BLaER1 treated with 17β-estradiol and CSF1 and Interleukin-3, amounts not matched to agents 10 nM and 100 nM (cell line): Measurements from ENCODE around the gene MUC20.
A peak's percentile ranks its signal among the peaks of the same experiment; 100 is the strongest.
"Not testable (repeated sequence)": the region's sequence is repeated elsewhere in the genome, so short reads cannot be mapped to it uniquely, and the experiment has no call there.

Experiments used
- H3K27ac ChIP-seq, 11 experiments: shearing (Covaris generic); formaldehyde crosslinking; 2 replicates each; pipeline ENCODE4 v1.8.1; 2022
- H3K27me3 ChIP-seq, 11 experiments: shearing (Covaris generic); formaldehyde crosslinking; 2 replicates each; pipeline ENCODE4 v1.8.1; 2022
- H3K36me3 ChIP-seq, 11 experiments: shearing (Covaris generic); formaldehyde crosslinking; 2 replicates each; pipeline ENCODE4 v1.8.1; 2022
- H3K4me1 ChIP-seq, 10 experiments: shearing (Covaris generic); formaldehyde crosslinking; 2 replicates each; pipeline ENCODE4 v1.8.1; 2022
- H3K4me2 ChIP-seq, 11 experiments: shearing (Covaris generic); formaldehyde crosslinking; 2 replicates each; pipeline ENCODE4 v1.8.1; 2022
- H3K4me3 ChIP-seq, 10 experiments: shearing (Covaris generic); formaldehyde crosslinking; 2 replicates each; pipeline ENCODE4 v1.8.1; 2022
- H3K9ac ChIP-seq, 11 experiments: shearing (Covaris generic); formaldehyde crosslinking; 2 replicates each; pipeline ENCODE4 v1.8.1; 2022
- H3K9me3 ChIP-seq, 11 experiments: shearing (Covaris generic); formaldehyde crosslinking; replicated peaks in 1 of 11; 2 replicates each; pipeline ENCODE4 v1.8.1; 2022
- H4K20me1 ChIP-seq, 11 experiments: shearing (Covaris generic); formaldehyde crosslinking; 2 replicates each; pipeline ENCODE4 v1.8.1; 2022
- Cebpa-rat ChIP-seq, 11 experiments: shearing (Covaris generic); IDR thresholded peaks; 2 replicates each; pipeline ENCODE4 v1.8.1; 2022

Gene MUC20

GRCh38 chr3:195693428-195694216 lies 27.2 kb upstream of the MUC20 start:
- Histone ChIP-seq H3K9ac (no peak overlapping the region), H3K4me2 (no peak overlapping the region), H3K27me3 (no peaks in the 10 kb centered on the region), H3K36me3 (peaks cover 70 to 94% (median 83%) of the 10 kb centered on the region in 11 experiments), H3K4me3 (no peak overlapping the region), H4K20me1 (peaks cover 0 to 34% (median 11%) of the 10 kb centered on the region in 11 experiments; a peak in 8 of 22 replicates), H3K4me1 (peaks cover 8 to 21% (median 10%) of the 10 kb centered on the region in 10 experiments; a peak in 18 of 20 replicates), H3K9me3 (peaks cover 0 to 14% (median 4%) of the 10 kb centered on the region in 11 experiments; a peak in 7 of 22 replicates), H3K27ac (no peak overlapping the region)
- no peak for TF ChIP-seq Cebpa-rat (IDR thresholded peaks at IDR 0.05)

GRCh38 chr3:195694217-195695076 lies 26.3 kb upstream of the MUC20 start:
- peaks cover 0 to 34% (median 11%) of the 10 kb centered on the region in 11 experiments; a peak in 8 of 22 replicates for H4K20me1 ChIP-seq
- H3K27ac ChIP-seq, H3K4me2 ChIP-seq, H3K4me3 ChIP-seq, H3K9ac ChIP-seq, H3K27me3 ChIP-seq: not testable (repeated sequence)
- peaks cover 3 to 26% (median 6%) of the 10 kb centered on the region in 10 experiments; a peak in 17 of 20 replicates for H3K4me1 ChIP-seq
- H3K9me3 ChIP-seq: peaks cover 0 to 14% (median 4%) of the 10 kb centered on the region in 11 experiments; a peak in 7 of 22 replicates
- peaks cover 73 to 96% (median 82%) of the 10 kb centered on the region in 11 experiments for H3K36me3 ChIP-seq

- peaks cover 0 to 14% (median 4%) of the 10 kb centered on the region in 11 experiments; a peak in 7 of 22 replicates for H3K9me3 ChIP-seq
- H3K4me3 ChIP-seq: no peak overlapping the region
- H3K36me3 ChIP-seq: peaks cover 56 to 99% (median 70%) of the 10 kb centered on the region in 11 experiments
- no peak for TF ChIP-seq Cebpa-rat (IDR thresholded peaks at IDR 0.05)
- no peak overlapping the region for H3K9ac ChIP-seq
- H3K4me2 ChIP-seq: no peak overlapping the region
- H4K20me1 ChIP-seq: peaks cover 0 to 34% (median 9%) of the 10 kb centered on the region in 11 experiments; a peak in 8 of 22 replicates
- no peak overlapping the region for H3K27ac ChIP-seq
- no peaks in the 10 kb centered on the region for H3K27me3 ChIP-seq
- H3K4me1 ChIP-seq: peaks cover 0 to 32% (median 4%) of the 10 kb centered on the region in 10 experiments; a peak in 10 of 20 replicates
These were observed 24.0 kb upstream of the MUC20 start for GRCh38 chr3:195696632-195697278.

- H3K9ac ChIP-seq: no peak overlapping the region
- peak overlapping the region in 2 of 11 experiments; percentile 2 to 6; a peak in 2 of 22 replicates for H3K27ac ChIP-seq
- H4K20me1 ChIP-seq: peaks cover 0 to 31% (median 0%) of the 10 kb centered on the region in 11 experiments; a peak in 6 of 22 replicates
- peaks cover 0 to 32% (median 4%) of the 10 kb centered on the region in 10 experiments; a peak in 10 of 20 replicates for H3K4me1 ChIP-seq
- H3K4me2 ChIP-seq: peak overlapping the region in 4 of 11 experiments; percentile 6 to 34 (median 12); a peak in 4 of 22 replicates
- H3K27me3 ChIP-seq: no peaks in the 10 kb centered on the region
- TF ChIP-seq Cebpa-rat (IDR thresholded peaks at IDR 0.05): no peak
- H3K36me3 ChIP-seq: peaks cover 46 to 89% (median 60%) of the 10 kb centered on the region in 11 experiments
- no peak overlapping the region for H3K4me3 ChIP-seq
- peaks cover 0 to 14% (median 4%) of the 10 kb centered on the region in 11 experiments; a peak in 7 of 22 replicates for H3K9me3 ChIP-seq
These were observed 23.0 kb upstream of the MUC20 start for GRCh38 chr3:195697582-195698324.

GRCh38 chr3:195698325-195698646 lies 22.5 kb upstream of the MUC20 start:
- Histone ChIP-seq H4K20me1 (peaks cover 0 to 27% (median 0%) of the 10 kb centered on the region in 11 experiments; a peak in 5 of 22 replicates), H3K27me3 (no peaks in the 10 kb centered on the region), H3K4me1 (peaks cover 0 to 32% (median 4%) of the 10 kb centered on the region in 10 experiments; a peak in 10 of 20 replicates), H3K4me2 (0 out of 22 replicates have a peak overlapping the region, but pooled peaks of 2 of the 11 experiments have one; percentile 8 to 34), H3K27ac (peak overlapping the region in 2 of 11 experiments; percentile 2 to 6; a peak in 2 of 22 replicates), H3K9ac (no peak overlapping the region), H3K4me3 (no peak overlapping the region), H3K36me3 (peaks cover 40 to 83% (median 55%) of the 10 kb centered on the region in 11 experiments), H3K9me3 (peaks cover 0 to 14% (median 4%) of the 10 kb centered on the region in 11 experiments; a peak in 7 of 22 replicates)
- no peak for TF ChIP-seq Cebpa-rat (IDR thresholded peaks at IDR 0.05)

- Histone ChIP-seq H3K9me3 (peaks cover 0 to 13% (median 4%) of the 10 kb centered on the region in 11 experiments; a peak in 7 of 22 replicates), H3K36me3 (peaks cover 35 to 78% (median 50%) of the 10 kb centered on the region in 11 experiments), H3K27me3 (no peaks in the 10 kb centered on the region), H3K27ac (peak overlapping the region in 1 of 11 experiments; percentile 6; a peak in 1 of 22 replicates), H3K4me1 (peaks cover 0 to 32% (median 4%) of the 10 kb centered on the region in 10 experiments; a peak in 10 of 20 replicates), H4K20me1 (peaks cover 0 to 27% (median 0%) of the 10 kb centered on the region in 11 experiments; a peak in 5 of 22 replicates), H3K9ac (no peak overlapping the region), H3K4me2 (no peak overlapping the region; a peak in 1 of 22 replicates), H3K4me3 (no peak overlapping the region)
- TF ChIP-seq Cebpa-rat (IDR thresholded peaks at IDR 0.05): no peak
These were observed 22.0 kb upstream of the MUC20 start for GRCh38 chr3:195698647-195699387.

GRCh38 chr3:195699388-195699771 lies 21.4 kb upstream of the MUC20 start:
- Histone ChIP-seq H4K20me1 (peaks cover 0 to 22% (median 0%) of the 10 kb centered on the region in 11 experiments; a peak in 5 of 22 replicates), H3K9me3 (peaks cover 0 to 7% (median 4%) of the 10 kb centered on the region in 11 experiments; a peak in 7 of 22 replicates), H3K27ac (no peak overlapping the region), H3K4me3 (no peak overlapping the region), H3K9ac (no peak overlapping the region), H3K36me3 (peaks cover 29 to 72% (median 44%) of the 10 kb centered on the region in 11 experiments), H3K4me1 (peaks cover 0 to 32% (median 4%) of the 10 kb centered on the region in 10 experiments; a peak in 10 of 20 replicates), H3K27me3 (no peaks in the 10 kb centered on the region), H3K4me2 (no peak overlapping the region; a peak in 1 of 22 replicates)
- TF ChIP-seq Cebpa-rat (IDR thresholded peaks at IDR 0.05): no peak
